Measurements from ENCODE around the gene GRAMD1B.
"Not testable (repeated sequence)": the region's sequence is repeated elsewhere in the genome, so short reads cannot be mapped to it uniquely, and the experiment has no call there.

The GRAMD1B gene

GRCh38 chr11:123653483-123653826 lies 223.4 kb downstream of the GRAMD1B start:
- no peak for DNase-seq

- no peak for DNase-seq
These were observed 223.9 kb downstream of the GRAMD1B start for GRCh38 chr11:123653827-123654565.

GRCh38 chr11:123654566-123655081 lies 224.6 kb downstream of the GRAMD1B start, which contains the start of gene SCN3B:
TSS of gene SCN3B (minus strand) at chr11:123654624. CDS start at chr11:123653801, 823 bp downstream.
- DNase-seq: peak; percentile 61

- DNase-seq: no peak
These were observed 229.2 kb downstream of the GRAMD1B start for GRCh38 chr11:123659311-123659710.

- DNase-seq: not testable (repeated sequence)
These were observed 229.9 kb downstream of the GRAMD1B start for GRCh38 chr11:123659965-123660364.

GRCh38 chr11:123665306-123665705 lies 235.2 kb downstream of the GRAMD1B start:
- DNase-seq: no peak

- no peak for DNase-seq
These were observed 240.0 kb downstream of the GRAMD1B start for GRCh38 chr11:123670081-123670480.

GRCh38 chr11:123671534-123671933 lies 241.5 kb downstream of the GRAMD1B start:
- DNase-seq: no peak

- DNase-seq: no peak
These were observed 242.5 kb downstream of the GRAMD1B start for GRCh38 chr11:123672568-123672967.

GRCh38 chr11:123674297-123674696 lies 244.2 kb downstream of the GRAMD1B start:
- DNase-seq: no peak

Data from T1000 (cell line).